ENCODE data around the gene CARS1. TPM values are rescaled to one million over a fixed set of nuclear protein-coding genes. Genes with fewer than 3 reads are reported as not detected.
A peak's percentile ranks its signal among the peaks of the same experiment; 100 is the strongest.

Gene CARS1
- total and polyA plus RNA-seq, 9 of the 15 experiments (the other 6 are each of a cell fraction or from before 2014, with no cell fraction given), result 14.4 to 106 (median 73.6) TPM

DNA sequence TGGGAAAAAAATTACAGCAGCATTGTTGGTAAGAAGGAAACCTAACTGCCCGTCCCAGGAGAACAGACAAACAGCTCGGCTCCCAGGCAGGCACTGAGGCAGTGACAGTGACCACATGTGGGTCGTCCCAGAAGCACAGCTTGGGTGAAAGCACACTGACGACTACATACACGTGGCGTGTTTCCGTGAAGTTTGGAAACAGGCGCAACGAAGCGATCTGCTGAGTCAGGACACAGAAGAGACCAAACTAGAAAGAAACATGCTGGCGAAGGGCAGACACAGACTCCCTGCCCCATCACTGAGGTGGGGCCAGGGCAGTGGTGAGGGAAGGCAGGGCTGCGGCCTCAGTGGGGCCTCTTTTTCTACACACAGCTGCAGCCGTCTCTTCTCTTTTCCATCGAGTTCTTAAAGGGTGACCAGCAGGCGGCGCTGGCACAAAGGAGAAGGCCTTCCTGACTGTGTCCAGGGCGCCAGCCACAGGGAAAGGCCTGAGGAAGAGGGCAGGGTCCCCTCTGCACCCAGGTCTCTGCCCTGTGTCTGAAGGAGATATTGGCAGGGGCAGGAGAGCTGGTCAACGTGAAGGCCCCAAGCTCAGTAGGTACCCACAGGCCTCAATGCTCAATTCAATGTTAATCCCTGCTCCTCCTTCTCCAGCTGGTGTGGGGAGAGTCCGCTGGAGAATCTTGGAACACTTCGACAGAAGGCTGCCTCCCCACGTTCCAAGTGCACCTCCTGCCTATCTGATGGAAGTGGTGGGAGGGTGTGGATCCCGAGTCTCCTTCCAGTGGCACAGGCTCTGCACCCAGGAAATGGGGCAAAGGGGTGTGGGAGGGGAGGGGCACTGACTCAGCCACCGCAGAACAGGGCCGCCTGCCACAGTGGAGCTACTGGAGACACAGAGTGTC, 19.9 kb downstream of the CARS1 start (continued):
- TF ChIP-seq RAD21 (CRISPR knock-in tag; conservative IDR thresholded peaks at IDR 0.05 in 1 of 2, IDR thresholded peaks at IDR 0.05 in 1 of 2), result peak; percentile 74 to 80
- TF ChIP-seq, protein P1, sequence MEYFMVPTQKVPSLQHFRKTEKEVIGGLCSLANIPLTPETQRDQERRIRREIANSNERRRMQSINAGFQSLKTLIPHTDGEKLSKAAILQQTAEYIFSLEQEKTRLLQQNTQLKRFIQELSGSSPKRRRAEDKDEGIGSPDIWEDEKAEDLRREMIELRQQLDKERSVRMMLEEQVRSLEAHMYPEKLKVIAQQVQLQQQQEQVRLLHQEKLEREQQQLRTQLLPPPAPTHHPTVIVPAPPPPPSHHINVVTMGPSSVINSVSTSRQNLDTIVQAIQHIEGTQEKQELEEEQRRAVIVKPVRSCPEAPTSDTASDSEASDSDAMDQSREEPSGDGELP (CRISPR knock-in tag; IDR thresholded peaks at IDR 0.05; ENCODE audit: borderline replicate concordance), result peak; percentile 30; the same call in 1 of the 2 replicates

DNA sequence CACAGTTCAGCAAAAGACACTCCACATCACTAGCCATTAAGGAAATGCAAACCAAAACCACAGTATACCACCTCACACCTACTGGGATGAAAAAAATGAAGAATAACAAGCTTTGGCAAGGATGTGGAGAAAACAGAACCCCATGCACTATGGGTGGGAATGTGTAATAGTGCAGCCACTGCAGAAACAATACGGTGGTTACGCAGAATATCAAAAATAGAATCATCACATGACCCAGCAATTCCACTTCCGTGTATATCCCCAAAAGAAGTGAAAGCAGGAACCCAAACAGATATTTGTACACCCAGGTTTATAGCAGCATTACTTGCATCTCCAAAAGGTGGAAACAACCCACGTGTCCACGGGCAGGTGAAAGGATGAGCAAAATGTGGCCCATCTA, 20.8 kb downstream of the CARS1 start:
- POLR2A ChIA-PET, result no interaction called here
- DNase-seq (ENCODE audit: extremely low read depth in 1 of 4, low spot score in 3 of 4) (no peak), ATAC-seq (no peak), FAIRE-seq (no peak)
- no peak overlapping the region for H3K4me3 ChIP-seq
- in situ Hi-C loops (cut with MboI), result no loop called here
- no peaks in the 10 kb centered on the region for H3K79me2 ChIP-seq (ENCODE audit: control insufficient read depth, insufficient read depth, low read length)
- whole genome bisulfite sequencing (ENCODE audit: insufficient coverage, low coverage, missing lambda C conversion rate), result 74% methylated on average over 5 of the region's 5 CpGs
- H3K9ac ChIP-seq (ENCODE audit: insufficient read depth in 1 of 2, low read depth in 2 of 2, low read length in 2 of 2), result no peak overlapping the region
- peaks cover 80% of the 10 kb centered on the region for H3K36me3 ChIP-seq (ENCODE audit: control insufficient read depth, insufficient read depth, low read length)
- TF ChIP-seq, protein P2, sequence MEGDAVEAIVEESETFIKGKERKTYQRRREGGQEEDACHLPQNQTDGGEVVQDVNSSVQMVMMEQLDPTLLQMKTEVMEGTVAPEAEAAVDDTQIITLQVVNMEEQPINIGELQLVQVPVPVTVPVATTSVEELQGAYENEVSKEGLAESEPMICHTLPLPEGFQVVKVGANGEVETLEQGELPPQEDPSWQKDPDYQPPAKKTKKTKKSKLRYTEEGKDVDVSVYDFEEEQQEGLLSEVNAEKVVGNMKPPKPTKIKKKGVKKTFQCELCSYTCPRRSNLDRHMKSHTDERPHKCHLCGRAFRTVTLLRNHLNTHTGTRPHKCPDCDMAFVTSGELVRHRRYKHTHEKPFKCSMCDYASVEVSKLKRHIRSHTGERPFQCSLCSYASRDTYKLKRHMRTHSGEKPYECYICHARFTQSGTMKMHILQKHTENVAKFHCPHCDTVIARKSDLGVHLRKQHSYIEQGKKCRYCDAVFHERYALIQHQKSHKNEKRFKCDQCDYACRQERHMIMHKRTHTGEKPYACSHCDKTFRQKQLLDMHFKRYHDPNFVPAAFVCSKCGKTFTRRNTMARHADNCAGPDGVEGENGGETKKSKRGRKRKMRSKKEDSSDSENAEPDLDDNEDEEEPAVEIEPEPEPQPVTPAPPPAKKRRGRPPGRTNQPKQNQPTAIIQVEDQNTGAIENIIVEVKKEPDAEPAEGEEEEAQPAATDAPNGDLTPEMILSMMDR (IDR thresholded peaks at IDR 0.05 in 2 of 3, conservative IDR thresholded peaks at IDR 0.05 in 1 of 3; ENCODE audit: insufficient read depth in 2 of 3, low read depth in 1 of 3, low read length in 3 of 3), result no peak
- TF ChIP-seq, protein P3, sequence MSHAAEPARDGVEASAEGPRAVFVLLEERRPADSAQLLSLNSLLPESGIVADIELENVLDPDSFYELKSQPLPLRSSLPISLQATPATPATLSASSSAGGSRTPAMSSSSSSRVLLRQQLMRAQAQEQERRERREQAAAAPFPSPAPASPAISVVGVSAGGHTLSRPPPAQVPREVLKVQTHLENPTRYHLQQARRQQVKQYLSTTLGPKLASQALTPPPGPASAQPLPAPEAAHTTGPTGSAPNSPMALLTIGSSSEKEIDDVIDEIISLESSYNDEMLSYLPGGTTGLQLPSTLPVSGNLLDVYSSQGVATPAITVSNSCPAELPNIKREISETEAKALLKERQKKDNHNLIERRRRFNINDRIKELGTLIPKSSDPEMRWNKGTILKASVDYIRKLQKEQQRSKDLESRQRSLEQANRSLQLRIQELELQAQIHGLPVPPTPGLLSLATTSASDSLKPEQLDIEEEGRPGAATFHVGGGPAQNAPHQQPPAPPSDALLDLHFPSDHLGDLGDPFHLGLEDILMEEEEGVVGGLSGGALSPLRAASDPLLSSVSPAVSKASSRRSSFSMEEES (CRISPR knock-in tag; IDR thresholded peaks at IDR 0.05), result peak; percentile 9; the same call in 1 of the 2 replicates
- no peak overlapping the region for H2AFZ ChIP-seq (ENCODE audit: low read depth, low read length)
- intact Hi-C loops (cut with micrococcal nuclease), result loop anchor here (5.0 kb wide), 1 partner anchor 176 kb away; no protein-coding TSS in a partner anchor
- H3K27me3 ChIP-seq (ENCODE audit: control insufficient read depth in 2 of 2, insufficient read depth in 2 of 2, low read length in 2 of 2), result no peaks in the 10 kb centered on the region
- no peaks in the 10 kb centered on the region for H3K9me1 ChIP-seq (ENCODE audit: control insufficient read depth, insufficient read depth, low read length)
- no TSS peak for BruUV-seq (replicated peaks)
- H3K4me1 ChIP-seq (replicated peaks in 1 of 2; ENCODE audit: control insufficient read depth in 2 of 2, insufficient read depth in 2 of 2, low read length in 2 of 2), result no peaks in the 10 kb centered on the region; a peak in 1 of 5 replicates
- H3K27ac ChIP-seq (ENCODE audit: extremely low read depth, low read depth, low read length), result no peak overlapping the region
- peaks cover 14% of the 10 kb centered on the region; the same call in 1 of the 2 replicates for H4K20me1 ChIP-seq (replicated peaks; ENCODE audit: control insufficient read depth, insufficient read depth, low read length)
- no peak overlapping the region for H3K4me2 ChIP-seq (ENCODE audit: insufficient read depth, low read length)
- H3K9me3 ChIP-seq (replicated peaks; ENCODE audit: control insufficient read depth, insufficient read depth, low read depth, low read length), result no peaks in the 10 kb centered on the region
- CTCF ChIA-PET (ENCODE audit: low intra/inter-chr PET ratio), result interaction anchor here (4.2 kb wide), 1 partner anchor 54 kb away, joined by 68 read pairs; no protein-coding TSS in a partner anchor
